ENCODE data around the gene OTX1.

DNA sequence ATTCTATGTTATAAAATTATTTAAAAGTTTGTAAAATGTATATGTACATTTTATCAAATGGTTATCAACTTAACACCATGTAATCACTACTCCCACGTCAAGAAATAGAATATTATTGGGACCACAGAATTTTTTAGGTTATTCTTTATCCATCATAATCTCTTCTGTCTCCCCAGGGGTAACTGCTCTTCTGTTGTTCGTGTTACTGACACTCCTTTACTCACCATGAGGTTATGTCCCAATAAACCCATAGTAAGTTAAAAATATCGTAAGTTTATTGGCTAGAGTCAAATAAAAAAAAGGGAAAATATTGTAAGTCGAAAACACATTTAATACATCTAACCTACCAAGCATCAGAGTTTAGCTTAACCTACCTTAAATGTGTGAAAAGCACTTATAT is 14.0 kb downstream of the OTX1 start:
- no peak for TF ChIP-seq POLR2A (IDR thresholded peaks at IDR 0.05; ENCODE audit: low read length)
- no peak for TF ChIP-seq GATA1 (IDR thresholded peaks at IDR 0.05; ENCODE audit: low read depth, low read length)

Data from erythroblast (primary cell).